Stimulated activated CD4-positive, alpha-beta T cell treated with anti-CD3 and anti-CD28 coated beads, Interleukin-4, amount 100 ng/mL, for 1 hour (primary cell): ENCODE data around the gene CCDC93.

Experiments
- DNase-seq: peaks from one replicate; pipeline ENCODE4 v3.0.0-alpha.2; 2020

Gene CCDC93

DNA sequence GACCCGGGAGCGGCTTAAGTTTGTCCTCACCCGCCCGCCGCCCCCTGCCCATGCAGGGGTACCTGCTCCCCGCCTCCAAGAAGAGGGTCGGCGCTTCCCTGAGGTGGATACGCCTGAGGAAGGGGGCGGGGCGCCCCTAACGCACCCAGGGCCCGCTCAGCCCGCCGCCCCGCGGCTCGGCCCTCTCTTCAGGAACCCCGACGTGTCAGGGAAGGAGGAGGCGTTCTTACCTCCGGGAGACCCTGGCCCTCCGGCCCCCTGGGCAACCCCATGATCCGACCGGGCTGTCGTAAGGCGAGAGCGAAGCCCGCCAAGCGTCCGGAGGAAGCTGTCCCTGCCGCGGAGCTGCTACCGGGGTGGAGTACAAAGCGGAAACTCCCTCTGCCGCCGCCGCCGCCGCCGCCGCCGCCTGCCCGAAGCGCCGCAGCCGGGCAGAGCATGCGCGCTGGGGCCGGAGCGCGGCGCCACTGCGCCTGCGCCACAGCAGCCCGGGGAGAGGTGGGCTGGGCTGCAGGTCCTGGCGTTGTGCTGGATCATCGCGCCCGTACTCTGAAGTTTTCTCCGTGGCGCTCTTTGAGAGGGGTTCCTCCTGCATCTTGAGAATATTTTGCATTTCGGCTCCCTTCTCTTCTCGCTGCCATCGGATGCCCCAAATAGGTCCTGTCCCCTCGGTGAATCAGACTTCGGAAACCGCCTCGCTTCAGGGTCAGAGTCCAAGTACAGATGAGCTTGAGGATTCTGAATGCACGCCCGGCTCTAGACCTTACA is at the start of gene CCDC93:
Gene CCDC93, minus strand, starts transcription at position 347 of the 768 bp plus-strand sequence. Its CDS starts 75 bp downstream, at position 272.
- DNase-seq: peak; percentile 85

DNA sequence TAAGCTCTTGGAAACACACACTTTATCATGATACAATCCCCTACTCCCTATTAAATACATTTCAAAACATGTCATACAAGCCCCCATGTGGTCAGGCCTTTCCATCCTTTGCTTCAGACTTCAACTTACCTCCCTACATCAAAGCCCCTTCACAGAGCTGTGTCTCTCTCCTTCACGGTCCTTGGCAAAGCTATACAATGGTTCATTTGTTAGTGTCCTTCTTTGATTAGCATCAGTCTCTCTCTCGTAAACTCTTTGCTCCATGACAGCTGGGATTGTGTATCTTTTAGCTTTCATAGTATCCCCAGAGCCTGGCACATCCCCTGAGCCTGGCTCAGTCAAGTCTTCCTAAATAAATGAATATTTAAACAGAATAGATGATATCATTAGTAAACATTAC is 48.8 kb upstream of the CCDC93 start:
- no peak for DNase-seq

DNA sequence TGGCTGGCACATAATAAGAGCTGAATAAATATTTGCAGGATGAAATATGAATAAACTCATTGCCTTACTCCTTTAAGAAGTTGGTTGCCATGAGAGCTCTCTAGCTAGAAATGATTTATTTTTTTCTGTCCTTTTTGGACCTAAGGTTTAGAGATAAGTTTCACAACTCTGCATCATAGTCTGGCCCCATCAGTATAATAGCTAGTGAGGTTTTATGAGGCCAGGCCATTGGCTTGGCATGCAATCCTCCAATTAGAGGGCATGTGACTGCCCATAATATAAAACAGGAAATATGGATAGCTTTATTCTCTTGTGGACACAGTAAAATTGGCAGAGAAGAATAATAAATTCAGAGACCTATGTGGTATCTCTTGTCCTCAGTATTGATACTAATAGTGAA is 48.2 kb upstream of the CCDC93 start:
- DNase-seq: no peak

DNA sequence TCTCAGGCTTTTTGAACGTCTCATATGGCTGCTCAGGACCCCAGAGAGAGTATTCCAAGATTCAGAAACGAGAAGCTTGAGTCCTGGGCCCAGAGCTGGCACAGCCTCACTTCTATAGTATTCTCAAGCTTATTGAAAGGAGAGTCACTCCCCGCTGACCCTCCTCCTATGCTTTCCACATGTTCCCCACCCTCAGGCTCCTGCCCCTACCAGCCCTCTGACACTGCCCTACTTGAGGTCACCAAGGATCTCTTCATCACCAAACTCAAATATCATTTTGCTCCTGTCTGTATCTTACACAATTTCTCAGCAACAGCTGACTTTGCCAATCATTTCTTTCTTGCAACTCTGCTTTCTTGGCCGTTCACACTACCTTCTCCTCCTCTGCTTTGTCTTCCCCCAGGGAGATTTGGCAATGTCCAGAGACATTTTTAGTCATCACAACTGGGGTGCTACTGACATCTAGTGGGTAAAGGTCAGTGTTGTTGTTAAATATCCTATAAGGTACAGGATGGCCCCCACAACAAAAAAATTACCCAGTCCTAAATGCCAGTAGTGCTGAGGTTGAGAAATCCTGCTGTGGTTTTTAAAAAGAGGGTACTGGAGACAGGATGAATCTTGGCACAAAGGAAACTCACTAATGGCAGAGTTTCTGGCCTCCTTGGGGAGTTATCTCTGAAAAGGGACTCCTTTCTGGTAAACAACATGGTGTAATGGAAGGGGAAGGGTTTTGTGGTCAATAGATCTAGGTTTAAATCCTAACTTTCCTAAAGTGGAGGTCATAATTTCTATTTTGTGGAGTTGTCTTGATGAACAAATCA is 47.5 kb upstream of the CCDC93 start:
- no peak for DNase-seq

DNA sequence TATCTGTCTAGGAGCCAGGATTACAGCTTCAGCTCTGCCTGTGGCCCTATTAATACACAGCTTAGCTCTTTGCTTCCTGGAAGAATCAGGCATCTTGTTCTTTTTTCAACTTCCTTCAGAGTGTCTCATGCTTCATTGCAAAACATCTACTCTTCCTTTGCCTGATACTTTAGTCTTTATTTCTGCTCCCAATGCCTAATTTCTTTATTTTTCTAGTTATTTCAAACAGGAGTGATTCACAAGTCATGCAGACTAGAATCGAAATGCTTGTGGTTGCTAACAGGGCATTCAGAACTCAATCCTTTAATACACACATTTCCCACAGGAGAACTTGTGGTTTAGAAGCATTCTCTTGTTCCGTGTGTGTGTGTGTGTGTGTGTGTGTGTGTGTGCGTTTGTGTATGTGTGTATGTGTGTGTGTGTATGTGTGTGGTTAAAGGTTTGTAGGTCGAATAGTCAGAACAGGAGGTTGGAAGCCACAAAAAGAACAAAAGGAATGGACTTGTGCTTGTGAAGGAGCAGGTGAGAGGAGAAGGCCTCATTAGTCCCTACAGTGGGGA is 46.1 kb upstream of the CCDC93 start:
- DNase-seq: no peak

DNA sequence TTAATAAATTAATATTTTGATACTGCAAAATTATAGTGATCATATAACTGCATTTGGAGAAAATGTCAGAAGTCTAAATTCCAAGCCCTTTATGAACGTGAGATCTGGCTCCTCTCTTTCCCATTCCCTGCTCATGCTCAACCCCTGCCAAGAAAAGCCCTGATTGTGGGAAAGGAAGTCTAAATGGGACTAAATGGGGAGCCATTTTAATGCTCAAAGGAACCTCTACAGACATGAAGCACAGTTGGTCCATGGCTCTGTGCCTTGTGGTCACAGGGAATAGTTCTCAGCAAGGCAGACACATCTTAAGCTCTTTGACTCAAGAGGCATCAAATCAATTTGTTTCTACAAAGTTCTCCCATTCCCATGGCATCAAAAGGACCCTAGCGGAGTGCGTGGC is 45.1 kb upstream of the CCDC93 start:
- DNase-seq: no peak

- no peak for DNase-seq
Observed at GRCh38 chr2:118056801-118057200, 42.9 kb upstream of the CCDC93 start.

- no peak for DNase-seq
Observed at GRCh38 chr2:118056165-118056534, 42.3 kb upstream of the CCDC93 start.

GRCh38 chr2:118055512-118056164 is 41.8 kb upstream of the CCDC93 start:
- DNase-seq: no peak

GRCh38 chr2:118054213-118055008 is 40.5 kb upstream of the CCDC93 start:
- no peak for DNase-seq

DNA sequence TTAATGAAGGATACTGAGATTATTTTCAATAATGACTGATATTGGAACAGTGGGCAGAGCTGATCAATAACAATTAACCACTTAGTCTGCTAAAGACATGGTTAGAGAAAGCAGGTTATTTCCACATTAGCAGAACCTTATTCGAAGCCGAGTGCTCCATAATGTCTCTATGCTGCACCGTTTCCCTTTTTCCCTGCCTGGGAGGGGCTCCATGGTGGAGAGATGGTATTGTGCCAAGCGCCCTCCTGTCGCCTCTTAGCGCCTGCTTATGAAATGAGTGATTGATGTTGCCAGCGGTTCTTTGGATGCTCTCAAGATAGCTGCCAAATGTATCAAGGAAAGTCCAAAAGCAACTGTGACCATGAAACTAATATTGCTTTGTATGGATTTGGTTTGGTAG is 39.8 kb upstream of the CCDC93 start:
- no peak for DNase-seq

GRCh38 chr2:118052474-118052873 is 38.6 kb upstream of the CCDC93 start:
- DNase-seq: no peak

GRCh38 chr2:118051826-118052358 is 38.0 kb upstream of the CCDC93 start:
- DNase-seq: no peak

DNA sequence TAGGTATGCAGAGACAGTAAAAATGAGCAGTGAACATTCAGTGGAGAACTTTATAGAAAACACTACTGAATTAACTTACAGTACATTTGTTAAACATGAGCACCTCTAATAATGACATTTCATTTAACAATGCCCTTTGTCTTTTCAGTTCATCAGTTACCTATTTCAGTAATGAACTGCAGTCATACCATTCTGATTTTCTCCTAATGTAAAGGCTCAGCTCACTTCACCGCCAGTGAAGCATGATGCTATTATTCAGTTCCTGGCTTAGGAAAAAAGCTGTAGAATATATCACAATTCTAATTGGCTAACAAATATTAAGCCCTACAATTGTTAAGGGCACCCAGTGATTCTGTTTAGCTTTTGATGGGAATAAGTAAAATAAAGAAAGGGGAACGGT is 37.1 kb upstream of the CCDC93 start:
- DNase-seq: no peak

DNA sequence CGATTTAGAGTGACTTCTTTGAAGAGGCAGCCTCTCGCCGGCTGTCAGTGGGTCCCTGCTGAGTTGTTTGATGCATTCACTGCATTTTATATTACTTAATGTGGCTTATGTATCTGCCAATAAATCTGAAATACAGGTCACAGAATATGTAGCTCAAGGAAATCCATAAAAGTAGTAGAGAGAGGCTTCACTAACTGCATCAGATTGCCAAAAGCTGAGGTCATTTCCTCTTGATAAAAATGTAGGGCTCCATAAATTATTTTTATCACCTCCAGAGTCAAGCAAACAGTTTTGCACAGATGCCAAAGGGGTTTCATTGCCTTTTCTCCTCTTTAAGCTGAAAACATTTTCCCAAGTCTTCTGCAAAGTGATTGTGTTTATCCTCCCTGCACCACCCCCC is 36.5 kb upstream of the CCDC93 start:
- DNase-seq: no peak

- no peak for DNase-seq
Observed at GRCh38 chr2:118049816-118050140, 35.9 kb upstream of the CCDC93 start.

DNA sequence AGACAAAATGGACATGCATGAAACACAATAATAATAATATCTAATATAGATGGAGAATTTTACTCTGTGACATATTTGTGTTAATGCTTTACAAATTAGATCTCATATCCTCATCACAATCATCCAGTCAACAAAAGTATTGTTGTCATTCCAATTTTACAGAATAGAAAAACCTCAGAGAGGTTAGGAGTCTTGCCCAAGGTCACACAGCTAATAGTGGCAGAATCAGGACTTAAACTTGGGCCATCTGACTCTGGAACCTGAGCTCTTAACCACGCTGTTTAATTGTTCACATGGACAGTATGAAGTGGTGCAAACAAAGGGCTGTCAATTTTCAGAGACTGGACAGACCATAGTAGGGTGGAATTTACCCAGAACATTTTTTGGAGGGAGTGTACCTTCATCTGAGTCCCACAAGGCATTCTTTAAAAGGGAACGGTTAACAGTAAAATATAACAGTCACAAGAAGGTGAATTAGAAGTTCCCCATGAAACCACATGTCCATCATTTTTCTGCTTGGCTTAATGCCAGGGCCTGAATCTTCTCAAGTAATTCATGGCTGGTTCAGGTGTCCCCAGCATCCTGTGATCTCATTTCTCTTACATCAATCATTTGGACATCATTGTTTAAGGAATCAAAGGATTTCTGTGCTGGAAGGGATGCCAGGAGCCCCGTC is 35.4 kb upstream of the CCDC93 start:
- no peak for DNase-seq

GRCh38 chr2:118048401-118048800 is 34.5 kb upstream of the CCDC93 start:
- DNase-seq: no peak

DNA sequence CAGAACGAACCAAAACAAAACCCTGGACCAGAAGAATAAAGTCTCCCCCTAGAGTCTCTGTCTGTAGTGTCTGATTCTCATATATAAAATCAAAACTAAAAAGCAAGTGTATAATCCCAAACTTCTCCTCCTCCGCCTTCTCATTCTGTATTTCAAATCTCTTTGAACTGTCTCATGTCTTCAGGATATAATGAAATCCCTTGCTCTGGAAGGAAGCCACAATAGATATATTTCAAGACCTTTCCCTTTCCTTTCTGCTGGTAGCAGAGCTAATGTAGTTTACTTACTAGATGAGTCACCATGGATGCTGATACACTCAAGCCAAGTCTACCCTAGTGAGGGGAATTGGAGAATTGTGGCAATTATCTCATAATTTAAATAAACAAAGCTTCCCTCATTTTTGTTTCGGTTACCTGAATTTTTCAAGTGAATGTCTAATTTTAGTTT is 33.5 kb upstream of the CCDC93 start:
- DNase-seq: no peak

DNA sequence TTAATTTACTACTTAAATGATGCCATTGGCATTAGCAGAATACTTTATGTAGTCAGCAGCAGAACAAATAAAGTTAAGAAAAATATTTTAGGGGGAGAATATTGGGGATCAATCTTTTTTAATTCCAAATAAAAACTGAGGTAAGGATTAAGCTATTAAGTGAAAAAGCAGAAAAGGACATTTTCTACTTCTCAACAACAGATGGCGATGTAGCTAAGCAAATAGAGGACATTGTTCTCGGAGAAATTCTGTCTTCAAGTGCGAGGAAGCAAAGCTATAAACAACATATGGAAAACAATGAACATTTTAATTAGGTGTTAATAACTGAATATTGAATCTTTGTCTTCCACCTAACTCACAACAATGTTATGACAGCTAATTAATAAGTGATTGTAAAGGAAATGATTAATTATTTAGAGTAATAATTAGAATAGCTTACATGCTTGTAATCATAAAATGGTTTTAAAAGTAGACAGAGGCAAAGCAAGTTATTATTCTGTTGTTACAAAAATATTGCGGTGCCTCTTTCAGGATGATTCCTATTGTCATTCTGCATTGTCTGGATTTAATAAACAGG is 32.9 kb upstream of the CCDC93 start:
- DNase-seq: no peak

DNA sequence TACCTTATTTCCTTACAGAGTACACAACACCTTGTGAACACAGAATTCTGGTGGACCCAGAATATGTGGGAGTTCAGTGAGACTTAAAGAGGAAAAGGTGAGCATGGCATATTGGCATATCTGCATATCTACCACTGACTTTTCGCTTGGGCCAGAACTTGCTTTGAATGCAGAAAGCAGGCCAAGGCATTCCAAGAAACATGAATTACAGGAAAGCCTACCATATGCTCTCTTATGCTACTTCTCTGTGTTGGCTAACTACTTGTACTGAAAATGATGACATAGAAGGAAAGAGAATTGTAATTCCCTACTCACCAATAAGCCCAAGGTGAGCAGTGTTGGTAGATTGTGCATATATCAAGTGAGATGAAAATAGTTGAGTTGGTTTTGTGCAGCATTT is 31.4 kb upstream of the CCDC93 start:
- no peak for DNase-seq
